Mesendoderm (in vitro differentiated cells): ENCODE measurements around the gene TSNAXIP1.

ENCODE experiments used
- DNase-seq: peaks from one replicate; pipeline ENCODE4 v3.0.0; 2013
- H2AK5ac ChIP-seq: 2 replicates; pipeline ENCODE4 v1.6.1; 2013; ENCODE audit warnings: low read length, inconsistent platforms
- H2BK120ac ChIP-seq: 2 replicates; pipeline ENCODE4 v1.6.1; 2013; ENCODE audit warnings: low read depth, mild to moderate bottlenecking, low read length, moderate library complexity, mixed read lengths
- H2BK15ac ChIP-seq: replicated peaks from 2 replicates; pipeline ENCODE4 v1.6.1; 2013; ENCODE audit warnings: low read depth, mild to moderate bottlenecking, moderate library complexity
- H2BK5ac ChIP-seq: 2 replicates; pipeline ENCODE4 v1.6.1; 2013; ENCODE audit warnings: low read length, inconsistent platforms
- H3K18ac ChIP-seq: 2 replicates; pipeline ENCODE4 v1.6.1; 2013; ENCODE audit warnings: mild to moderate bottlenecking, low read length, mixed read lengths
- H3K23ac ChIP-seq: one replicate; pipeline ENCODE4 v1.6.1; 2013; ENCODE audit warnings: low read length
- H3K27ac ChIP-seq: 2 replicates; pipeline ENCODE4 v1.5.1; 2013; ENCODE audit warnings: low read depth, mild to moderate bottlenecking, inconsistent platforms, low read length, moderate library complexity
- H3K27me3 ChIP-seq: 2 replicates; pipeline ENCODE4 v1.6.1; 2013; ENCODE audit warnings: low read length, control low read depth, mild to moderate bottlenecking, inconsistent platforms; ENCODE audit not compliant: insufficient read depth, poor library complexity
- H3K36me3 ChIP-seq: 2 replicates; pipeline ENCODE4 v1.6.1; 2013; ENCODE audit warnings: low read length, inconsistent platforms; ENCODE audit not compliant: control insufficient read depth, insufficient read depth
- H3K4ac ChIP-seq: one replicate; pipeline ENCODE4 v1.6.1; 2013; ENCODE audit warnings: low read depth, mild to moderate bottlenecking, low read length, moderate library complexity
- H3K4me1 ChIP-seq: 2 replicates; pipeline ENCODE4 v1.6.1; 2013; ENCODE audit warnings: low read depth, low read length, inconsistent platforms; ENCODE audit not compliant: control insufficient read depth
- H3K4me2 ChIP-seq: 2 replicates; pipeline ENCODE4 v1.6.1; 2013; ENCODE audit warnings: low read length
- H3K4me3 ChIP-seq: 2 replicates; pipeline ENCODE4 v1.5.1; 2013; ENCODE audit warnings: mild to moderate bottlenecking, low read length
- H3K56ac ChIP-seq: one replicate; pipeline ENCODE4 v1.6.1; 2013; ENCODE audit warnings: low read length
- H3K79me1 ChIP-seq: 2 replicates; pipeline ENCODE4 v1.6.1; 2013; ENCODE audit warnings: low read length, inconsistent platforms
- H3K79me2 ChIP-seq: 2 replicates; pipeline ENCODE4 v1.6.1; 2013; ENCODE audit warnings: mild to moderate bottlenecking, low read length; ENCODE audit not compliant: control insufficient read depth, insufficient read depth
- H3K9ac ChIP-seq: 2 replicates; pipeline ENCODE4 v1.6.1; 2013; ENCODE audit warnings: low read length, inconsistent platforms
- H4K5ac ChIP-seq: one replicate; pipeline ENCODE4 v1.6.1; 2013; ENCODE audit warnings: low read length
- H4K8ac ChIP-seq: one replicate; pipeline ENCODE4 v1.6.1; 2013; ENCODE audit warnings: low read depth, mild to moderate bottlenecking, control low read depth, low read length, moderate library complexity
- WGBS: extraction: QIAGEN DNeasy Blood & Tissue Kit; methylation state at CpG from one replicate; pipeline ENCODE4 v1.1.7; 2013; ENCODE audit warnings: low lambda C conversion rate, missing lambda C conversion rate; ENCODE audit not compliant: insufficient coverage; ENCODE audit errors: extremely low coverage; 5-methylcytosine and 5-hydroxymethylcytosine counted together

Gene TSNAXIP1

GRCh38 chr16:67786491-67786890 lies 20.2 kb upstream of the TSNAXIP1 start:
- H3K23ac ChIP-seq, result no peak overlapping the region
- no peak overlapping the region for H3K4me3 ChIP-seq
- no peak overlapping the region for H3K27ac ChIP-seq
- H3K4ac ChIP-seq, result no peak overlapping the region
- no peak overlapping the region for H2AK5ac ChIP-seq
- no peak overlapping the region for H4K5ac ChIP-seq
- no peak for DNase-seq
- H2BK5ac ChIP-seq, result no peak overlapping the region
- no peak overlapping the region for H3K56ac ChIP-seq
- H3K4me1 ChIP-seq, result no peaks in the 10 kb centered on the region
- H3K4me2 ChIP-seq, result no peak overlapping the region
- no peaks in the 10 kb centered on the region for H3K79me2 ChIP-seq
- no peaks in the 10 kb centered on the region for H3K27me3 ChIP-seq
- H2BK15ac ChIP-seq, result no peak overlapping the region
- H3K36me3 ChIP-seq, result no peaks in the 10 kb centered on the region
- no peaks in the 10 kb centered on the region for H3K79me1 ChIP-seq
- H4K8ac ChIP-seq, result no peak overlapping the region
- H2BK120ac ChIP-seq, result no peak overlapping the region
- no CpG with 5 or more reads among the region's 5 CpGs for WGBS
- no peak overlapping the region for H3K9ac ChIP-seq
- H3K18ac ChIP-seq, result no peak overlapping the region

GRCh38 chr16:67790071-67790470 lies 16.6 kb upstream of the TSNAXIP1 start:
- Histone ChIP-seq H3K79me2 (no peaks in the 10 kb centered on the region), H3K27ac (no peak overlapping the region)

GRCh38 chr16:67796099-67796718 lies 10.5 kb upstream of the TSNAXIP1 start:
- Histone ChIP-seq H3K36me3 (peaks cover 2% of the 10 kb centered on the region), H3K27me3 (no peaks in the 10 kb centered on the region), H3K4me1 (no peaks in the 10 kb centered on the region), H3K9ac (no peak overlapping the region), H3K56ac (no peak overlapping the region), H3K4me3 (no peak overlapping the region), H4K8ac (no peak overlapping the region), H3K79me2 (peaks cover 8% of the 10 kb centered on the region), H2AK5ac (no peak overlapping the region), H4K5ac (no peak overlapping the region), H3K18ac (no peak overlapping the region), H3K4me2 (no peak overlapping the region), H3K27ac (no peak overlapping the region), H2BK5ac (no peak overlapping the region), H2BK15ac (no peak overlapping the region), H3K23ac (no peak overlapping the region), H2BK120ac (no peak overlapping the region), H3K4ac (no peak overlapping the region), H3K79me1 (peaks cover 12% of the 10 kb centered on the region)
- no peak for DNase-seq
- no CpG with 5 or more reads among the region's 5 CpGs for WGBS

More at GRCh38 chr16:67790071-67790470, 16.6 kb upstream of the TSNAXIP1 start:
- Histone ChIP-seq H3K27me3 (no peaks in the 10 kb centered on the region), H3K4me2 (no peak overlapping the region), H3K56ac (no peak overlapping the region), H3K18ac (no peak overlapping the region), H3K4ac (no peak overlapping the region), H2AK5ac (no peak overlapping the region), H2BK120ac (no peak overlapping the region), H2BK15ac (no peak overlapping the region), H3K4me1 (no peaks in the 10 kb centered on the region), H3K79me1 (no peaks in the 10 kb centered on the region), H3K36me3 (no peaks in the 10 kb centered on the region), H3K4me3 (no peak overlapping the region), H3K9ac (no peak overlapping the region), H2BK5ac (no peak overlapping the region), H4K8ac (no peak overlapping the region), H4K5ac (no peak overlapping the region), H3K23ac (no peak overlapping the region)
- no peak for DNase-seq

GRCh38 chr16:67800338-67800926 lies 6.3 kb upstream of the TSNAXIP1 start:
- Histone ChIP-seq H4K5ac (no peak overlapping the region), H3K36me3 (peaks cover 4% of the 10 kb centered on the region), H2BK5ac (no peak overlapping the region), H3K56ac (no peak overlapping the region), H3K4me2 (no peak overlapping the region), H2BK15ac (no peak overlapping the region), H3K79me1 (peaks cover 22% of the 10 kb centered on the region), H3K23ac (no peak overlapping the region), H3K27me3 (no peaks in the 10 kb centered on the region), H2BK120ac (no peak overlapping the region), H3K18ac (no peak overlapping the region), H3K9ac (no peak overlapping the region), H3K79me2 (peaks cover 19% of the 10 kb centered on the region), H3K4me3 (no peak overlapping the region), H3K4me1 (no peaks in the 10 kb centered on the region), H3K27ac (no peak overlapping the region), H2AK5ac (no peak overlapping the region), H4K8ac (no peak overlapping the region), H3K4ac (no peak overlapping the region)
- DNase-seq, result no peak
- whole genome bisulfite sequencing, result no CpG with 5 or more reads among the region's 7 CpGs

- peaks cover 25% of the 10 kb centered on the region for H3K79me2 ChIP-seq
- H3K56ac ChIP-seq, result no peak overlapping the region
- no peak overlapping the region for H3K9ac ChIP-seq
- peaks cover 28% of the 10 kb centered on the region for H3K79me1 ChIP-seq
- H2BK5ac ChIP-seq, result no peak overlapping the region
- no peak overlapping the region for H2AK5ac ChIP-seq
- no CpG with 5 or more reads among the region's 1 CpG for WGBS
- no peak overlapping the region for H3K23ac ChIP-seq
- H4K8ac ChIP-seq, result no peak overlapping the region
- H3K18ac ChIP-seq, result no peak overlapping the region
- H3K4me1 ChIP-seq, result peaks cover 1% of the 10 kb centered on the region
- peaks cover 4% of the 10 kb centered on the region for H3K36me3 ChIP-seq
- no peaks in the 10 kb centered on the region for H3K27me3 ChIP-seq
- H2BK120ac ChIP-seq, result no peak overlapping the region
- no peak overlapping the region for H3K27ac ChIP-seq
- no peak overlapping the region for H4K5ac ChIP-seq
- H3K4me3 ChIP-seq, result no peak overlapping the region
- no peak overlapping the region for H2BK15ac ChIP-seq
- no peak for DNase-seq
- H3K4me2 ChIP-seq, result no peak overlapping the region
- no peak overlapping the region for H3K4ac ChIP-seq
These were observed 5.4 kb upstream of the TSNAXIP1 start for GRCh38 chr16:67801241-67801640.

GRCh38 chr16:67801883-67802282 lies 4.8 kb upstream of the TSNAXIP1 start:
- no peaks in the 10 kb centered on the region for H3K27me3 ChIP-seq
- H2BK5ac ChIP-seq, result no peak overlapping the region
- no peak overlapping the region for H3K23ac ChIP-seq
- no peak overlapping the region for H2BK120ac ChIP-seq
- no peak for DNase-seq
- H3K36me3 ChIP-seq, result peaks cover 4% of the 10 kb centered on the region
- no peak overlapping the region for H3K4me2 ChIP-seq
- H3K18ac ChIP-seq, result no peak overlapping the region
- peaks cover 1% of the 10 kb centered on the region for H3K4me1 ChIP-seq
- no CpG with 5 or more reads among the region's 2 CpGs for WGBS
- H3K79me2 ChIP-seq, result peaks cover 24% of the 10 kb centered on the region
- no peak overlapping the region for H2AK5ac ChIP-seq
- peaks cover 26% of the 10 kb centered on the region for H3K79me1 ChIP-seq
- no peak overlapping the region for H3K4me3 ChIP-seq
- H2BK15ac ChIP-seq, result no peak overlapping the region
- H3K56ac ChIP-seq, result no peak overlapping the region
- no peak overlapping the region for H3K27ac ChIP-seq
- no peak overlapping the region for H3K4ac ChIP-seq
- H3K9ac ChIP-seq, result no peak overlapping the region
- H4K8ac ChIP-seq, result no peak overlapping the region
- no peak overlapping the region for H4K5ac ChIP-seq
